Stimulated activated CD8-positive, alpha-beta memory T cell treated with anti-CD3 and anti-CD28 coated beads, Interleukin-7, amount 100 ng/mL, for 1 hour (primary cell): ENCODE results near the gene METRNL.
"Not testable (repeated sequence)": the region's sequence is repeated elsewhere in the genome, so short reads cannot be mapped to it uniquely, and the experiment has no call there.

ENCODE experiments used
- DNase-seq, 2 donors: peaks; one replicate each; pipeline ENCODE4 v3.0.0-alpha.2; 2020; ENCODE audit warnings: low read depth in 2 of 2

METRNL gene

GRCh38 chr17:83121921-83122820 lies 42.8 kb downstream of the METRNL start:
- DNase-seq: no peak

- DNase-seq: no peak
Measured at GRCh38 chr17:83122834-83123233, 43.4 kb downstream of the METRNL start.

- DNase-seq: no peak
Measured at GRCh38 chr17:83123896-83124801, 44.7 kb downstream of the METRNL start.

GRCh38 chr17:83124871-83125514 lies 45.6 kb downstream of the METRNL start:
- DNase-seq: no peak

GRCh38 chr17:83125515-83126274 lies 46.3 kb downstream of the METRNL start:
- DNase-seq: no peak

GRCh38 chr17:83126275-83126811 lies 46.9 kb downstream of the METRNL start:
- no peak for DNase-seq

- no peak for DNase-seq
Measured at GRCh38 chr17:83127431-83128160, 48.2 kb downstream of the METRNL start.

- no peak for DNase-seq
Measured at GRCh38 chr17:83128306-83129240, 49.2 kb downstream of the METRNL start.

GRCh38 chr17:83129676-83130075 lies 50.3 kb downstream of the METRNL start:
- DNase-seq: no peak

- no peak for DNase-seq
Measured at GRCh38 chr17:83131401-83132011, 52.1 kb downstream of the METRNL start.

- DNase-seq: no peak
Measured at GRCh38 chr17:83132251-83133081, 53.1 kb downstream of the METRNL start.

- no peak for DNase-seq
Measured at GRCh38 chr17:83133302-83134121, 54.1 kb downstream of the METRNL start.

GRCh38 chr17:83134456-83134855 lies 55.0 kb downstream of the METRNL start:
- not testable (repeated sequence) for DNase-seq

- no peak for DNase-seq
Measured at GRCh38 chr17:83135692-83136091, 56.3 kb downstream of the METRNL start.

- no peak for DNase-seq
Measured at GRCh38 chr17:83136156-83136555, 56.7 kb downstream of the METRNL start.

GRCh38 chr17:83136931-83137330 lies 57.5 kb downstream of the METRNL start:
- no peak for DNase-seq

- no peak for DNase-seq
Measured at GRCh38 chr17:83137523-83137922, 58.1 kb downstream of the METRNL start.
